Measurements from ENCODE around the gene SPRR4.

Gene SPRR4

DNA sequence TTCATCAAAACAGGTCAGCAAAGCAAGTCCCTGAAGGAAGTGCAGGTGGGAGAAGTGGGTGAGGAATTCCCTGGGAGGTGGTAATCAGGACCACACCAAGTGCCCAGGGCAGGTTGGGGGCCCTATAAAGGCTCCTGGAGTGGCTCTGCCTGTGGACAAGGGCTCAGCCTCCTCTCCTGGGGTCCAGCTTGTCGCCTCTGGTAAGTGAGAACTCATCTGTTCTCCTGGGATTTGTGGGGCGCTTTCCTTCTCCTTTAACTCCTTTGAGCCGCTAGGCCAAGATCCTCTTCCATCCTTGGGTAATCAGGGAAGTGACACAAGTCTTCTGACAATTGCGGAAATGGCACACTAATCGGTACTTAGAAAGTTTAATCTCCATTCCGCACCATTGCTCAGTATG is at the start of gene SPRR4:
Gene SPRR4, plus strand, starts transcription at position 154 of the 400 bp plus-strand sequence. CDS start 1,243 bp downstream, outside the sequence.
- DNase-seq, result no peak

DNA sequence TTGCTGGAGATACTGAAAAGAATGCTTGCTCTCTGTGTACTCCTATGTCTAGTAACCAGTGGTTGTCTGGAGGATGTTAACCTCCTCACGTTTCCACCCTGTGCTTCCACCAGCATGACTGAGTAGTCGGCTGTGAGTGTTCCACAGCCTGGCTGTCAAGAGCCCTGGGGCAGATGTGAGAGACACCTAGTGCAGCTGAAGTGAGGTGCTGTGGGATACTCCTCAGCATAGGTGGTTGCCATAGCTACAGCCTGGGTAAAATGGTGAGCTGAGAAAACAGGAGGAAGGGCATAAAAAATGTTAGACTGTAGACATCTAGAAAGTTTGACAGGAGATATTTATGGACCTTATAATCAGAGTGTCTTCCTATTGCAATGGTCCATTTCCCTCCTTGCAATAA is 46.3 kb upstream of the SPRR4 start:
- DNase-seq, result no peak

GRCh38 chr1:152926091-152926490 is 44.4 kb upstream of the SPRR4 start:
- no peak for DNase-seq

DNA sequence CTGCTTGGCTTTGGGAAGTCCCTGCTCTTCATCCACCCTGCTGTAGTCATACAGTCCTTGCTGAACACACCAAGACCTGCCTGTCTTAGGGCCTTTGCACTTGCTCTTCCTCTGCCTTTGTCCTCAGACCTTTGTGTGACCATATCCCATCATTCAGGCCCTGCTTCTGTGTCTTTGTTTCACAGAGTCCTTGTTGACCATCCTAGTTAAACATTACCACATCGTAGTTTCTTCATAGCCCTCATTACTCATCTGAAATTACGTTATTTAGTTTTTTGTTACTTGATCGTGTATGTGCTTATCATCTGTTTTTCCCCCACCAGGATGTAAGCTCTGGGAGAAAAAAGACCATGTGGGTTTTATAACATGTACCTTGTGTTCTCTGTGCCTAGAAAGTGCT is 41.8 kb upstream of the SPRR4 start:
- no peak for DNase-seq

DNA sequence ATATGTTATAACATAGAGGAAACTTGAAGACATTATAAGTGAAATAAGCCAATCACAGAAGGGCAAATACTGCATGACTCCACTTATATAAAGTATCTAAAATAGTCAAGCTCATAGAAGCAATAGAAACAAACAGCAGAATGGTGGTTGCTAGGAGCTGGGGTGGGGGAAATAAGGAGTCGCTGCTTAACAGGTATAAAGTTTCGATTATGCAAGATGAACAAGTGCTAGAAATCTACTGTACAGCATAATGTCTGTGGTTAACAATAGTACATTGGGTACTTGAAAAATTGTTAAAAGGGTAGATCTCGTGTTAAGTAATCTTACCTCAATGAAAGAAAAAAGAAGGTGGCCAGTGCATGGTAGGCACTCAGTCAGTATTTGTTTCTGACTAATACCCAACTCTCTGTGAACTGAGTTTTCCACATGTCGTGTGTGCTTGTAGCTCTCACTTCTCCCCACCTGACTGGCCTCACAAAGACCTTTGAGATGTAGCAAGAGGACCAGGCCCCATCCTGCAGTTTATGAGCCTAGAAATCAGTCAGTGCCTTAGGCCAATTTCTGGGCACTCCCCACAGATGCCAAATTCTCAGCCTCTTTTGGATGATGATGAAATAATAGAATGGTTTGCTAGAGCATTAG is 38.2 kb upstream of the SPRR4 start:
- DNase-seq, result no peak

DNA sequence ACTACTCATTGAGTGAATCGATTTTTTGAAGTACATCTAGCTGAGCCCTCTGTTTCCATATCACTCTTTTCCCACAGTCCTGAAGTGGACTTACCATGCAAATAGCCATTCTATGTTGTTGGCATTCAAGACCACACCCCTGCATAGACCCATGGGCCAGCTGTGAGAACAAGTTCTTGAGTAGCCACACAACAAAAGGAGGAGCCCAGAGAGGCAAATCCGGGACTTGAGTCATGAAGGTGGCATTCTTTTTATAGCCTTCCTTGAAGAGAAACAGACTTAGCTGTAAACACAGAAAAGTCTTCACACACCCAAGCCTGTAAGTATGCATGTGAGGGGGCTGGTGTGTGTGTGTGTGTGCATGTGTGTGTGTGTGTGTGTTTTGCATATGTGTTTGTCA is 37.3 kb upstream of the SPRR4 start:
- DNase-seq, result no peak

DNA sequence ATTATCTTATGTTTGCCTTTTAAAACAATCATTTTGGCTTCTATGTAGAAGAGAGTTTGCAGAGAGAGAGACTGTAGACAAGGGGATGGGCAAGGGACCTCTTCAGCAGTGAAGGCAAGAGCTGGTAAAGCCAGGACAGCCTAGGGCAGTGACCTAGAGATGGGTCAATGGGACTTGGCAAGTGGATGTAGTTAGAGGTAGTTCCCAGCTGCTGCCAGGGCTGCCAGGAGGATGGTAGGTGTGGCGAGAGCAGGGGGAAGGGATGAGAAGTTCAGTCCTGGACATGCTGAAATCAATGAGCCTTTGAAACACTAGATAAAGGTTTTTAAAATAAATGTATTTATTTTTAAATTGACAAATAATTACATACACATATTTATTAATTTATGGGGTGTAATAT is 29.8 kb upstream of the SPRR4 start:
- no peak for DNase-seq

GRCh38 chr1:152941037-152941711 is 29.3 kb upstream of the SPRR4 start:
- no peak for DNase-seq

DNA sequence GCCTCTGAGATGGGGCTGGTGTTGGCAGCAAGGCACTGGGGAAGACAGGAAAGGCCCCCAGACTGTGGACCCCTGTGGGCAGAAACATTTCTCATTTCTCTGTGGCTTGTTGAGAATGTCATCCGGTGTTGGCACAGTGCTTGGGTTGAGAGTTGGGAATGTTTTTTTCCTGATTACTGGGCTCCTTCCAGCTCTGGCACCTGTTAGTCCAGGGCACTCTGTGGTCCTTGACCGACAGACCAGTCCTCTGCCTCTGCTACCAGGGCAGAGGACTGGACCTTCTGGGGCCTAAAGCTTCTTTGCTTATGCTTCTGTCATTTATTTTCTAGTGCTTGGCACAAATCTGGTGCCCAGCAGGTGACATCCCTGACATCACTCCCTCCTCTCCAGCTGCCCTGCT is 28.3 kb upstream of the SPRR4 start:
- no peak for DNase-seq

GRCh38 chr1:152946248-152946647 is 24.2 kb upstream of the SPRR4 start:
- no peak for DNase-seq

GRCh38 chr1:152946651-152947256 is 23.7 kb upstream of the SPRR4 start, which contains the start of gene SPRR5:
SPRR5 (plus strand) TSS chr1:152947206; CDS start chr1:152948555, 1,349 bp downstream.
- DNase-seq, result no peak

DNA sequence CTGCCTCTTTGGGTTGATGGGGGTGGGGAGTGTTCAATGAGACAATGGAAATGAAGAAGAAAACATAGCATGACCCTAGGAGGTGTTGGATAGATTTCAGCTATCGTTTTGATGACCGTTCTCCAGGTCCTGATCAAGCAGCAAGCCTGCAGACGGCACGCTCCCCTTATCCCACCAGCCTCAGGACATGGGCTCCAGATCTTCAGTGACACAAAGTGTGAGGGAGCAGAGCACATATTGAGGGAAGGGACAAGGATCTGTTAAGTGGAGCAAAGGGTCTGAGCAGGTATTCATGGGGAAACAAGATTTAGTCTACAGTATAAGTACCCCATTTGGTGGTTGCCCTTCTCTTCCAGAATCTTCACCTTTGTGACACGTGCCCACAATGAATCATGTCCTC is 18.7 kb upstream of the SPRR4 start:
- no peak for DNase-seq

DNA sequence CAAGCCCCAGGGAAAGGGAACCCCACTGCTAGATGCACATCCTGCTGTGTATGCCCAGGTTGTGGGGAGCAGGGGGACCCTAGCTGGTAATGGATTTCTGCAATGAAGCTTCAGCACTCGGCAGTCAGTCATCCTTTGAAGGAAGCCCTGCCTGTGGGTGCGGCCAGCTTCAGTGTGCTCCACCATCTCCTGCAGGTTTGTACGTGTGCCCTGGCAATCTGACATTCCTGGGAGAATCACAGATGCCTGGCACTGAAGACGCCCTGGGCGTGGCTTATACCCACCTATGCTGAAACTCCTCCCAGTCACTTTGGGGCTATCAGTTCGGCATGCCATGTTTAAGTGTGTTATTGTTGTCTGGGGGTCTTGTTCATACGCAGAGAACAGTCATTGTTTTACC is 16.7 kb upstream of the SPRR4 start:
- DNase-seq, result no peak

DNA sequence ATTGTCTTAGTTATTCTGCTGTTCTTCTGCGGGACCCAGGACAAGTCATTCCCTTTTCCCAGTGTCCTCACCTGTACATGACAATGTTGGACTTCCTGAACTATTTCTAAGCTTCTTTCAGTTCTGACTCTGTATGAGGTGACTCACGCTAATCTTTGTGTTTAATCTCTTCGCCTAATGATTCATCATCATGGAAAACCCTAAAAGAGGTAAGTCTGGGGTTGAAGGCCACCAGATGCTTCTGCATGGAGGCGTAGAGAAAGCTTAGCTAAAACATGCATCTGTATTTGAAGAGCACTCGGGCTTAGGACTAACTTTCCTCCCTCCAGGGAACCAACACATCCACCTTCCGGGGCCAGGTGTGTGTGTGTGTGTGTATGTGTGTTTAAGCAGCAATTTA is 16.0 kb upstream of the SPRR4 start:
- no peak for DNase-seq

- DNase-seq, result no peak
Measured at GRCh38 chr1:152957561-152957960, 12.9 kb upstream of the SPRR4 start.

- DNase-seq, result no peak
Measured at GRCh38 chr1:152959273-152959672, 11.2 kb upstream of the SPRR4 start.

DNA sequence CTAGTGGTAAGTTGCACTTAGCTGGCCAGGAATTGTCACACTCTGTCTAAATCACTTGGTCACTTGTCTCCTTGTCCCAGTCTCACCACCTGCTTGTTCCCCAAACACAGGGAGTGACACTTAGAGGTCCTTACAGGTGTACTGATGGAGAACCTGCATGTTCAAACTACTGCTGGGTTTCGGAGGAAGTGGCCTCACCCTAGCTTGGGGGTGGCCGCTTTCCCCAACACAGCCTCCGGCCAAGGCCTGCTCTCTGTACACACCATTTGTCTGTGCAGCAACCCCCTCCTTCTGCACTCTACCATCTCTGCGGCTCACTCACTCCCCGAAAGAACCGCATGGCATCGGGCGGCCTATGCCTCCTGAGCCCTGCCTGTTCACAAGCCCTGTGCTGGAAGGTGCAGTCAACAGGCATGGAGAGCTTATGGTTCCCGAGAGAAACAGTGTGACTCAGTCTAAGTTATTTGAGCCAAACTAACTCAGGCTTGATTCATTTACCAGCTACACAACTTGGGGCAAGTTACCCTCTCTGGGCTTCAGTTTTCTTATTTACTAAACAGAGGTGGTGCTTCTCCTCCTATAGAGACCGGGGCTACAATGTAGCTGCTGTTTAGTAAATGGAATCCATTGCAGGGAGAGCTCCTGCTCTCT is 10.5 kb upstream of the SPRR4 start:
- DNase-seq, result no peak

GRCh38 chr1:152960452-152961044 is 9.9 kb upstream of the SPRR4 start:
- no peak for DNase-seq

DNA sequence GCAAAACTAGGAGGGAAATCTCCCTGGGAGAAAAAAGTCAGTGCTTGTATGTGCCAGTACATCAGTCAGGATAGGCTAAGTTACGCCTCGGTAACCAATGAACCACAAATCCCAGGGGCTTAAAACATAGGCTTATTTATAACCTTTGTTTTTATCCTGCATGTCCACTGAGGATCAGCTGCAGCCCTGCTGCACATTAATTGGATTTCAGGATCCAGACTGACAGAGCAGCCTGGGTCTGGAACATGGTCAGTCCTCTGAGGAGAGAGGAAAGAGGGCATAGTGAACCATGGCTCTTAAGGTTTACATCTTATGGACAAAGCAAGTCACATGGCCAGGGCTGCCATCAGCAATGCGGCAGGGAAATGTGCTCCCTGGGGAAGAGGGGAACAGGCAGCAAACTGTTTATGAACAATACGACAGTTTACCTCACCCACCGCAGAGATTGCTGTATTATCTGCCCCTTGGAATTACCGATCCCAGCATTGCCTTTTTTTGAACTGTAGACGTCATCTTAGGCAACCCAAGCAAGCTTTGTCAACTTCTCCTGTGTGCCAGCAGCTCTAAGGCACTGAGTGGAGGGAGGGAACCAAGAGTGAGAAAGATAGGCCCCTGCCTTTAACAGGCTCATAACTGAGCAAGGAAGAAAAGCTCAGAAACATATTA is 9.1 kb upstream of the SPRR4 start:
- no peak for DNase-seq

DNA sequence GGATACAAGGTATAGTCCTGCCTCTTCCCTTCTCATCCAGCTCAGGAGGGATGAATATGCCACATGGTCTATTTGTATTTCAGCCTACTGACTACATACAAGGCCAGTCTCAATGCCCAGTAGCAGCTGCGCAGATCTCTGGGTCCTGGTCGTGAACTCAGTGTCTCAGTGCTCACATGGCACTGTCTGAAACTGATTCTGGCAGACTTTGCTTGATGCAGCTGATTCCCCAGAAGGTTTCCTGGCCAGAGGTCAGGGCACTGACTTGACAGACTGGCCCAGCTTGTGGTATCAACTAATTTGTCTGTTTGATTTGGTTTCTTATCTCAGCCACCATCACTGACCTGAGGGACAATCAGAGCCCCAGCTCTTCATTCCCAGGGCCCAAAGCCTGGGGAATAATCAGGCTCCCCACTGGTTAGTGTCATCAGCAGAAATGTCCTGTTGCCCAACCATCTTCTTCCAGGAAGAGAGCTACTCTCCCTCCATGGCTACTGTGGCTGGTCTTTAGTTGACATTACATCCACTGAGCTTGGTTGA is 7.5 kb upstream of the SPRR4 start:
- no peak for DNase-seq

- no peak for DNase-seq
Measured at GRCh38 chr1:152964536-152964935, 5.9 kb upstream of the SPRR4 start.

DNA sequence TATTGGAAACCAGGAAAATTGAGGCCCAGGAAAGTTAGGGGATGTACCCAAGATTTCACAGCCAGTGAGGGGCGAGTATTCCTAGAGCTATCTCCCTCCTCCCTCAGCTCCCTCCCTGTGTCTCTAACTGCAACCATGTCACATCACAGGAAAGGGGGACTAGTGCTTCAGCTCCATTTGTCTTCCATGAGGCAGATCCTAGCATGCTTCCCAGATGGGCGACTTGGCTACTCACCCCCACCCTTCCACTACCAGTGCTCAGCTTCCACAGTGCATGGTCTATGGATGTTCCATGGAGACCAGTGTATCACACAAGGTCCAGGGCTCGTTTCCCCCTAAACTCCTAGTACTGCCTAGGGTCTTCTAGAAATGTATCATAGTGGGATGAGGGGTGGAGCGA is 4.6 kb upstream of the SPRR4 start:
- DNase-seq, result no peak

GRCh38 chr1:152967201-152967600 is 3.2 kb upstream of the SPRR4 start:
- no peak for DNase-seq

All from activated naive CD4-positive, alpha-beta T cell (primary cell).